Fibroblast of villous mesenchyme (primary cell): ENCODE data around the gene CDH13. TPM values are rescaled to one million over a fixed set of nuclear protein-coding genes. Genes with fewer than 3 reads are reported as not detected.

Source experiments
- DNase-seq: peaks from one replicate; pipeline ENCODE4 v3.0.0-alpha.2; 2010; ENCODE audit warnings: low read depth
- H3K4me3 ChIP-seq: 2 replicates; pipeline ENCODE4 v1.5.1; 2011; ENCODE audit warnings: low read depth, mild to moderate bottlenecking, low read length
- total RNA-seq: library from RNA; depleted of rRNA; stranded (reverse); fragments of >200 nt; gene quantifications from 2 replicates; pipeline ENCODE4 v1.2.3, GENCODE V29; 2012
- TF ChIP-seq, protein P1 (sequence below): IDR thresholded peaks from 2 replicates; pipeline ENCODE4 v1.5.1; 2012; ENCODE audit warnings: low read depth, mild to moderate bottlenecking, low read length; ENCODE audit not compliant: insufficient read depth

Gene CDH13
- total RNA-seq, 1 donor = 47.5 TPM

DNA sequence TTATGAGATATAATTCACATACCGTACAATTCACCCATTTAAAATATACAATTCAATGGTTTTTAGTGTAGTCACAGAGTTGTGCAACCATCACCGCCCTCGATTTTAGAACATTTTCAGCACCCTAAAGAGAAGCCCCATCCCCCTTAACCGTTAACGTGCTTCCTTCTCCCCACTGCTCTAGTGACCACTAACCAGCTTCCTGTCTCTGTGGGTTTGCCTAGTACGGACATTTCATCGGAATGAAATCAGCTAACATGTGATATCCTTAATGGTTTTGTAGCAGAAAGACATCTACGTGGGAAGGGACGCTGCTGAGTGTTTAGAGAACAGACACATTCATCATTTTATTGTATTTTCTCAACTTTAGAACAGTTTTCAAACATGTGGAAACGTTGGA, 1100.2 kb downstream of the CDH13 start:
- TF ChIP-seq, protein P1, sequence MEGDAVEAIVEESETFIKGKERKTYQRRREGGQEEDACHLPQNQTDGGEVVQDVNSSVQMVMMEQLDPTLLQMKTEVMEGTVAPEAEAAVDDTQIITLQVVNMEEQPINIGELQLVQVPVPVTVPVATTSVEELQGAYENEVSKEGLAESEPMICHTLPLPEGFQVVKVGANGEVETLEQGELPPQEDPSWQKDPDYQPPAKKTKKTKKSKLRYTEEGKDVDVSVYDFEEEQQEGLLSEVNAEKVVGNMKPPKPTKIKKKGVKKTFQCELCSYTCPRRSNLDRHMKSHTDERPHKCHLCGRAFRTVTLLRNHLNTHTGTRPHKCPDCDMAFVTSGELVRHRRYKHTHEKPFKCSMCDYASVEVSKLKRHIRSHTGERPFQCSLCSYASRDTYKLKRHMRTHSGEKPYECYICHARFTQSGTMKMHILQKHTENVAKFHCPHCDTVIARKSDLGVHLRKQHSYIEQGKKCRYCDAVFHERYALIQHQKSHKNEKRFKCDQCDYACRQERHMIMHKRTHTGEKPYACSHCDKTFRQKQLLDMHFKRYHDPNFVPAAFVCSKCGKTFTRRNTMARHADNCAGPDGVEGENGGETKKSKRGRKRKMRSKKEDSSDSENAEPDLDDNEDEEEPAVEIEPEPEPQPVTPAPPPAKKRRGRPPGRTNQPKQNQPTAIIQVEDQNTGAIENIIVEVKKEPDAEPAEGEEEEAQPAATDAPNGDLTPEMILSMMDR = no peak
- H3K4me3 ChIP-seq = no peak overlapping the region
- peak; percentile 59 for DNase-seq

DNA sequence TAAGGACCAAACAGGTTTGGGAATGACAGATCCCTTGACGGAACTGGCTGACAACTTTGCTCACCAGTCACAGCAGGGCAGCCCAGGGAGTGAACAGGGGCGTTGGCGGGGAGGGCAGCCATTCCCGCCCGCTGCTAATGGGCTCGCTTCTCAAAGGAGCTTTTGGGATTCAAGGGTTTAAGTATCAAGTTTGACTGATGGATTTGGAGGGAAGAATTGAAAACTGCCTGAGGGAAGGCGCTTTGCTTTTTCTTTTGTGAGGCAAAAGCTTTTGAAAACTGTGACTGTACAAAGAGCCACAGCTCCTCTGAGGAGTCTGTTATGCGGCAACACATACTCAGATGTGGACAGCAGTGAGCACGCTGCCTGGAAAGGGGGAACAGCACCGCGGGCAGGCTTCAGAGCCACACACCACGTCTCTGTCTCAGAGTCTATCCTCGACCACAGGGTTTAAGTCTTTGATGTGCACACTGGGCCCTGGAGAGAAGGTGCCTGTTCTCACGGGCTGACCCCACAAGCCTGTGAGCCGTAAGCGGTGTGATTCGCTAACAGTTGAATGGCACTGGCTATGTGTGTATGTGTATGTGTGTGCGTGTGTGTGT, 1101.1 kb downstream of the CDH13 start:
- no peak overlapping the region for H3K4me3 ChIP-seq
- DNase-seq = no peak
- TF ChIP-seq, protein P1 = no peak

- TF ChIP-seq, protein P1 = no peak
- H3K4me3 ChIP-seq = no peak overlapping the region
- DNase-seq = no peak
These were observed 1101.7 kb downstream of the CDH13 start for GRCh38 chr16:83728492-83728891.

GRCh38 chr16:83730812-83731211, 1104.0 kb downstream of the CDH13 start:
- DNase-seq = no peak
- TF ChIP-seq, protein P1 = no peak

GRCh38 chr16:83732536-83732935, 1105.8 kb downstream of the CDH13 start:
- H3K4me3 ChIP-seq = no peak overlapping the region
- no peak for DNase-seq
- TF ChIP-seq, protein P1 = no peak

More at GRCh38 chr16:83730812-83731211, 1104.0 kb downstream of the CDH13 start:
- no peak overlapping the region for H3K4me3 ChIP-seq

- H3K4me3 ChIP-seq = no peak overlapping the region
- DNase-seq = no peak
- TF ChIP-seq, protein P1 = no peak
These were observed 1106.5 kb downstream of the CDH13 start for GRCh38 chr16:83733301-83733700.

GRCh38 chr16:83734136-83734535, 1107.4 kb downstream of the CDH13 start:
- TF ChIP-seq, protein P1 = no peak
- DNase-seq = no peak
- H3K4me3 ChIP-seq = no peak overlapping the region
